ENCODE results near the gene APOD.

Gene APOD

GRCh38 chr3:195553268-195553667 lies 30.5 kb downstream of the APOD start:
- no peak for DNase-seq (ENCODE audit: low spot score)

GRCh38 chr3:195551381-195551978 lies 32.3 kb downstream of the APOD start:
- no peak for DNase-seq (ENCODE audit: low spot score)

- DNase-seq (ENCODE audit: low spot score), result no peak
These were observed 33.0 kb downstream of the APOD start for GRCh38 chr3:195550723-195551122.

- DNase-seq (ENCODE audit: low spot score), result no peak
These were observed 33.7 kb downstream of the APOD start for GRCh38 chr3:195549931-195550519.

GRCh38 chr3:195548987-195549386 lies 34.8 kb downstream of the APOD start:
- DNase-seq (ENCODE audit: low spot score), result no peak

- DNase-seq (ENCODE audit: low spot score), result no peak
These were observed 35.2 kb downstream of the APOD start for GRCh38 chr3:195548501-195548900.

GRCh38 chr3:195548006-195548405 lies 35.7 kb downstream of the APOD start:
- no peak for DNase-seq (ENCODE audit: low spot score)

GRCh38 chr3:195546130-195546560 lies 37.6 kb downstream of the APOD start:
- no peak for DNase-seq (ENCODE audit: low spot score)

GRCh38 chr3:195544634-195545033 lies 39.1 kb downstream of the APOD start:
- no peak for DNase-seq (ENCODE audit: low spot score)

- DNase-seq (ENCODE audit: low spot score), result no peak
These were observed 39.6 kb downstream of the APOD start for GRCh38 chr3:195544230-195544536.

- DNase-seq (ENCODE audit: low spot score), result no peak
These were observed 40.1 kb downstream of the APOD start for GRCh38 chr3:195543500-195544229.

- DNase-seq (ENCODE audit: low spot score), result peak; percentile 77
These were observed 40.8 kb downstream of the APOD start, which contains the start of gene PPP1R2 for GRCh38 chr3:195542698-195543499. PPP1R2 (minus strand) TSS chr3:195543325; CDS start chr3:195543025, 300 bp downstream.

- DNase-seq (ENCODE audit: low spot score), result no peak
These were observed 41.4 kb downstream of the APOD start for GRCh38 chr3:195542316-195542697.

GRCh38 chr3:195540511-195540910 lies 43.2 kb downstream of the APOD start:
- DNase-seq (ENCODE audit: low spot score), result no peak

GRCh38 chr3:195540027-195540426 lies 43.7 kb downstream of the APOD start:
- no peak for DNase-seq (ENCODE audit: low spot score)

GRCh38 chr3:195539479-195539878 lies 44.3 kb downstream of the APOD start:
- no peak for DNase-seq (ENCODE audit: low spot score)

GRCh38 chr3:195537995-195538394 lies 45.7 kb downstream of the APOD start:
- no peak for DNase-seq (ENCODE audit: low spot score)

- no peak for DNase-seq (ENCODE audit: low spot score)
These were observed 48.4 kb downstream of the APOD start for GRCh38 chr3:195535293-195535692.

GRCh38 chr3:195532834-195533233 lies 50.9 kb downstream of the APOD start:
- DNase-seq (ENCODE audit: low spot score), result no peak

GRCh38 chr3:195532345-195532744 lies 51.4 kb downstream of the APOD start:
- no peak for DNase-seq (ENCODE audit: low spot score)

GRCh38 chr3:195531683-195532082 lies 52.1 kb downstream of the APOD start:
- no peak for DNase-seq (ENCODE audit: low spot score)

- DNase-seq (ENCODE audit: low spot score), result no peak
These were observed 57.2 kb downstream of the APOD start for GRCh38 chr3:195526492-195526891.

Data from HuH-7 (cell line).